MM.1S (cell line): ENCODE results near the gene IL1RAPL1.

ENCODE experiments used
- DNase-seq: peaks from one replicate; pipeline ENCODE4 v3.0.0-alpha.2; 2015
- H2AFZ ChIP-seq: fragments of 300-600 bp; sonication (generic); 2 replicates; pipeline ENCODE4 v1.6.0; 2016; ENCODE audit warnings: antibody characterized with exemption, low read length
- H3F3A ChIP-seq: fragments of 300-600 bp; sonication (generic); 2 replicates; pipeline ENCODE4 v1.6.1; 2016; ENCODE audit warnings: mild to moderate bottlenecking, antibody characterized with exemption, low read length, moderate library complexity, mixed read lengths; ENCODE audit not compliant: insufficient read depth
- H3K27ac ChIP-seq: fragments of 300-600 bp; sonication (generic); 2 replicates; pipeline ENCODE4 v1.5.1; 2016; ENCODE audit warnings: mild to moderate bottlenecking, low read length
- H3K27me3 ChIP-seq: fragments of 300-600 bp; sonication (generic); replicated peaks from 2 replicates; pipeline ENCODE4 v1.6.0; 2016; ENCODE audit warnings: low read length; ENCODE audit not compliant: insufficient read depth
- H3K36me3 ChIP-seq: fragments of 300-600 bp; sonication (generic); replicated peaks from 2 replicates; pipeline ENCODE4 v1.6.1; 2016; ENCODE audit warnings: mild to moderate bottlenecking, low read length, mixed read lengths; ENCODE audit not compliant: insufficient read depth
- H3K4me1 ChIP-seq: fragments of 300-600 bp; sonication (generic); 2 replicates; pipeline ENCODE4 v1.6.1; 2016; ENCODE audit warnings: low read length, mixed read lengths
- H3K4me2 ChIP-seq: fragments of 300-600 bp; sonication (generic); 2 replicates; pipeline ENCODE4 v1.6.0; 2016; ENCODE audit warnings: low read depth, low read length
- H3K4me3 ChIP-seq: fragments of 300-600 bp; sonication (generic); 2 replicates; pipeline ENCODE4 v1.5.1; 2016; ENCODE audit warnings: low read length, mixed read lengths
- H3K79me2 ChIP-seq: fragments of 300-600 bp; sonication (generic); 2 replicates; pipeline ENCODE4 v1.6.1; 2016; ENCODE audit warnings: mixed run types, low read length, mixed read lengths
- H3K9ac ChIP-seq: fragments of 300-600 bp; sonication (generic); 2 replicates; pipeline ENCODE4 v1.6.1; 2016; ENCODE audit warnings: low read length, mixed read lengths
- H3K9me2 ChIP-seq: fragments of 300-600 bp; sonication (generic); replicated peaks from 2 replicates; pipeline ENCODE4 v1.6.1; 2016; ENCODE audit warnings: mild to moderate bottlenecking, low read length, mixed read lengths; ENCODE audit not compliant: insufficient read depth
- H3K9me3 ChIP-seq: fragments of 300-600 bp; sonication (generic); replicated peaks from 2 replicates; pipeline ENCODE4 v1.6.1; 2016; ENCODE audit warnings: mild to moderate bottlenecking, low read length, mixed read lengths; ENCODE audit not compliant: insufficient read depth
- H4K20me1 ChIP-seq: fragments of 300-600 bp; sonication (generic); 2 replicates; pipeline ENCODE4 v1.6.1; 2016; ENCODE audit warnings: mild to moderate bottlenecking, low read length, moderate library complexity, mixed read lengths; ENCODE audit not compliant: insufficient read depth
- EZH2 ChIP-seq: fragments of 300-600 bp; sonication (generic); optimal IDR thresholded peaks from 2 replicates; pipeline ENCODE3; 2017; ENCODE audit warnings: low read depth, mild to moderate bottlenecking, antibody characterized with exemption, low read length, mixed read lengths
- EZH2phosphoT487 ChIP-seq: fragments of 300-600 bp; sonication (generic); IDR thresholded peaks from 2 replicates; pipeline ENCODE4 v1.6.1; 2018; ENCODE audit warnings: antibody characterized with exemption, low read length
- TF ChIP-seq, protein P1 (sequence below): fragments of 300-600 bp; sonication (generic); IDR thresholded peaks from 2 replicates; pipeline ENCODE4 v1.5.1; 2016; ENCODE audit warnings: antibody characterized with exemption, low read length, mixed read lengths

The IL1RAPL1 gene

DNA sequence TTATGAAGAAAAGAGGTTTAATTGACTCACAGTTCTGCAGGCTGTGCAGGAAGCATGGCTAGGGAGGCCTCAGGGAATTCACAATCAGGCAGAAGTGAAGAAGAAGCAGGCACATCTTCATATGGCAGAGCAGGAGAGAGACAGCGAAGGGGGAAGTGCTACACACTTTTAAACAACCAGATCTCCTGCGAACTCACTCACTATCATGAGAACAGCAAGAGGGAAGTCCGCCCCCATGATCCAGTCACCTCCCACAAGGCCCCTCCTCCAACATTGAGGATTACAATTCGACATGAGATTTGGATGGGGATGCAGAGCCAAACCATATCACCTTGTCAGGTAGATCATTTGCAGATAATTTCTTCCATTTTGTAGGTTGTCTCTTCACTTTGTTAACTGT is 1072.7 kb downstream of the IL1RAPL1 start:
- no peak for DNase-seq
- no peaks in the 10 kb centered on the region for H3K27me3 ChIP-seq

DNA sequence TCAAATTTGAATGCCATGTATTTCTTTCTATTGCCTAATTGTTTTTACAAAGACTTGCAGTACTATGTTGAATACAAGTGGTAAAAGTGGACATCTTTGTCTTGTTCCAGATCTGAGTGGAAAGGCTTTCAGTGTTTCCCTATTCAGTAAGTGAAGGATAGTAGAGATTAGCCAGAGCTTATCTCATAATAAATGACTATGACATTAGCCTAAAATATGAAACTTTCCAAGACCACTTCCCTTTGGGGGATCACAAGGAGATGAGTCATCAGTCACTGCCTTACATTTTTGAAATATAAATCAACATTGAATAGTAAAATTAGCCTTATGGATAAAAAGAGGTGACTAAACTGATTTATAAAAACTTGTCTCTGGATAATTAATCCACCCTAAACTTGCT is 1074.0 kb downstream of the IL1RAPL1 start:
- no peaks in the 10 kb centered on the region for H3K27me3 ChIP-seq
- H4K20me1 ChIP-seq = no peaks in the 10 kb centered on the region
- no peak overlapping the region for H2AFZ ChIP-seq
- no peak for DNase-seq
- H3K36me3 ChIP-seq = no peaks in the 10 kb centered on the region
- no peak overlapping the region for H3K4me2 ChIP-seq
- H3K9ac ChIP-seq = no peak overlapping the region
- H3K9me2 ChIP-seq = no peaks in the 10 kb centered on the region
- no peaks in the 10 kb centered on the region for H3K79me2 ChIP-seq
- H3K4me1 ChIP-seq = no peaks in the 10 kb centered on the region
- H3F3A ChIP-seq = no peaks in the 10 kb centered on the region
- H3K27ac ChIP-seq = no peak overlapping the region
- TF ChIP-seq, protein P1, sequence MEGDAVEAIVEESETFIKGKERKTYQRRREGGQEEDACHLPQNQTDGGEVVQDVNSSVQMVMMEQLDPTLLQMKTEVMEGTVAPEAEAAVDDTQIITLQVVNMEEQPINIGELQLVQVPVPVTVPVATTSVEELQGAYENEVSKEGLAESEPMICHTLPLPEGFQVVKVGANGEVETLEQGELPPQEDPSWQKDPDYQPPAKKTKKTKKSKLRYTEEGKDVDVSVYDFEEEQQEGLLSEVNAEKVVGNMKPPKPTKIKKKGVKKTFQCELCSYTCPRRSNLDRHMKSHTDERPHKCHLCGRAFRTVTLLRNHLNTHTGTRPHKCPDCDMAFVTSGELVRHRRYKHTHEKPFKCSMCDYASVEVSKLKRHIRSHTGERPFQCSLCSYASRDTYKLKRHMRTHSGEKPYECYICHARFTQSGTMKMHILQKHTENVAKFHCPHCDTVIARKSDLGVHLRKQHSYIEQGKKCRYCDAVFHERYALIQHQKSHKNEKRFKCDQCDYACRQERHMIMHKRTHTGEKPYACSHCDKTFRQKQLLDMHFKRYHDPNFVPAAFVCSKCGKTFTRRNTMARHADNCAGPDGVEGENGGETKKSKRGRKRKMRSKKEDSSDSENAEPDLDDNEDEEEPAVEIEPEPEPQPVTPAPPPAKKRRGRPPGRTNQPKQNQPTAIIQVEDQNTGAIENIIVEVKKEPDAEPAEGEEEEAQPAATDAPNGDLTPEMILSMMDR = no peak
- TF ChIP-seq EZH2 (no peak), EZH2phosphoT487 (no peak)
- no peak overlapping the region for H3K4me3 ChIP-seq
- no peaks in the 10 kb centered on the region for H3K9me3 ChIP-seq

More for the DNA sequence above, 1072.7 kb downstream of the IL1RAPL1 start:
- TF ChIP-seq, protein P1 = no peak
- TF ChIP-seq EZH2phosphoT487 (no peak), EZH2 (no peak)
- H3K36me3 ChIP-seq = no peaks in the 10 kb centered on the region
- H3K9me3 ChIP-seq = no peaks in the 10 kb centered on the region
- H3K4me3 ChIP-seq = no peak overlapping the region
- H2AFZ ChIP-seq = no peak overlapping the region
- no peaks in the 10 kb centered on the region for H4K20me1 ChIP-seq
- H3K4me2 ChIP-seq = no peak overlapping the region
- no peaks in the 10 kb centered on the region for H3F3A ChIP-seq
- no peaks in the 10 kb centered on the region for H3K79me2 ChIP-seq
- H3K27ac ChIP-seq = no peak overlapping the region
- H3K9ac ChIP-seq = no peak overlapping the region
- no peaks in the 10 kb centered on the region for H3K4me1 ChIP-seq
- H3K9me2 ChIP-seq = no peaks in the 10 kb centered on the region

DNA sequence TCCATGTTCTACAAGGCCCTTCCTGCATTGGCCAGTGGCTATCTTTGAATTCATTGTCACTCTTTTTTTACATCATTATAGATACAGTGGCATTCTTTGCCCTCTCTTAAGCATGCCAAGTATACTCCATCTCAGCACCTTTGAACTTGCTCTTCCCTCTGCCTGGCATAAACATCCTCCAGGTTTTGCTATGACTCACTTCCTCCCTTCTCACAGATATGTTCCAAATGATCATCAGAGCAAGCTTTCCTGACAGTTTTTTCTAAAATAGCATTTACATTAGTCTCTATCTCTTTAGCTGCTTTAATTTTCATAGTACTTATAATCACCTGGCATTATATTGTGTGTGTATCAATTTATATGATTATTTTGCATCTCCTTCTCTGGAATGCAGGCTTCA is 1074.9 kb downstream of the IL1RAPL1 start:
- H3K27me3 ChIP-seq = no peaks in the 10 kb centered on the region
- no peaks in the 10 kb centered on the region for H3K9me2 ChIP-seq
- H3K4me3 ChIP-seq = no peak overlapping the region
- no peak overlapping the region for H3K9ac ChIP-seq
- no peak overlapping the region for H2AFZ ChIP-seq
- H3K79me2 ChIP-seq = no peaks in the 10 kb centered on the region
- H3K36me3 ChIP-seq = no peaks in the 10 kb centered on the region
- H4K20me1 ChIP-seq = no peaks in the 10 kb centered on the region
- H3K27ac ChIP-seq = no peak overlapping the region
- no peaks in the 10 kb centered on the region for H3F3A ChIP-seq
- DNase-seq = no peak
- H3K4me1 ChIP-seq = no peaks in the 10 kb centered on the region
- TF ChIP-seq EZH2 = no peak
- TF ChIP-seq, protein P1 = no peak
- TF ChIP-seq EZH2phosphoT487 = no peak
- no peak overlapping the region for H3K4me2 ChIP-seq
- no peaks in the 10 kb centered on the region for H3K9me3 ChIP-seq
